Measurements from ENCODE around the gene KIF17. TPM values are rescaled to one million over a fixed set of nuclear protein-coding genes. Genes with fewer than 3 reads are reported as not detected.

Gene KIF17
- 23.4 and 24.5 TPM in 2 replicates for total RNA-seq

DNA sequence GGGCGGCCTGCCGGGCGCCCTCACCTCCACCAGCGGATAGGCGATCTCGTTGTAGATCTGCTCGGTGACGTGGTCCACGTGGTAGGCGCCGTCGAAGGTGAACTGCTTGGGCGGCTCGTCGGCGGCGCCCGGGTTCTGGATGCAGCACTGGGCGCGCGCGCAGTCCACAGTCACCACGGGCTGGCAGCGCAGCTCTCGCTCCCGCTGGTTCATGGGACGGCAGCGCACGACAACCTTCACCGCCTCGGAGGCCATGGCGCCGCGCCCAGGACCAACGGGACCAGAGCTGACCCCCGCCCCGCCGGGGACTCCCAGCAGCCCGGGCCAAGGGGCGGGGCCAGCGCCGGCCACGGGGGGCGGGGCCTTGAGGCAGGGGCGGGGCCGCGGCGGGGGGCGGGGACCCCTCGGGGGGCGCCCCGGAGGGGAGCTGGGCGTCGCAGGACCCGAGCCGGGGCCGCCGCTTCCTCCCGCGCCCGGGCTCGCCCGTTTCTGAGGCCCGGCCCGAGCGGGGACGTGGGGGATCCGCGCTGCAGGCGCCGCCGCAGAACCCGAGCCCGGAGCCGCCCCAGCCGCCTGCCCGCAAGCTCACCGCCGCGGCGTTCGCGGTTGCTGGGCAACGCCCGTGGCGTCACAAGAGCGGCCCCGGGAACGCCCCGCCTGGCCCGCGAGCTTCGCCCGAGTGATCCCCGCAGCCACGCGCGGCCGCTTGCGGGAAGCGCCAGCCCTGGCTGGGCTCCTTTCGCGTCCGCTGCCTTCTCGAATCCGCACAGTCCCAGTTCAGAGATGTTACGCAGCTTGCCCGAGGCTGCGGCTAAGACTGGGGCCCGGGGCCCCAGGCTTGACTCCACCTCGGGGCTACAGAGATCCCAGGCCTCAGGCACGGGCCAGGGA is at the start of gene KIF17:
TSS of gene KIF17 (minus strand) at position 556 of the 891 bp plus-strand sequence. CDS start at position 255, 301 bp downstream.

DNA sequence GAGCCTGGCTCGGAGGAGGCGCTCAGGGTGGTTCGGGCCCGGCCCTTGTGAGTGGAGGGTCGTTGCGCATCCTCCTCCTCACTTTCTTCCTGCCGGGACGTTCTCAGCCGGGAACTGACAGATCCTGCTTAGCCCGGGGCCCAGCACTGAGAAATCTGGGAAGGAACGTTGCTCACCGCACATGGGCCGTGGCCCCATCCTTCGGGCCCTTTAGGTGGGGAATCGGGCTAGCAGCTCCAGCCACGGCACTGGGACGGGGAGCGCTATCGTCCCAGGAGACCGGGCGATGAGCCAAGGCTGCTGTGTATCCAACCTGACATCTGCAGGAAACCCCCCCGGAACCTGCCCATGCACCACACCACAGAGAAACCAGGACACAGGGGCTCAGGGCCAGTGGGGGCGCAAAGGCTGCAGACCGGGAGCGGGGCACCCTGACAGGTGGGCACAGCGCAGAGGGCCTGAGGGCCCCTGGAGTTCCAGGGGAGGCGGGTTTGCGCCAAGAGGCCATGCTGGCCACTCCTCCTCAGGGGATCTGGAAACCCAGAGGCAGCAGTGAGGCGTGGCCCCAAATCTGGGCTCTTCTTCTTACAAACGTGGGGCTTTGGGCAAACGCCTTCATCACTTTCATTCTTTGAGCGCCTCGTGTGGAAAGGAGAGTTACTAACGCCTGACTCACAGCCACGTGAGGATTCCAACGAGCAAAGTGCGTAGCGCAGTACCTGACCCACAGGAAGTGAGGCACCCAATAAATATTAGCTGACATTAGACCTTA is 15.0 kb upstream of the KIF17 start, which contains the start of gene SH2D5:
TSS of gene SH2D5 (minus strand) at position 116 of the 772 bp plus-strand sequence. CDS start 4,659 bp downstream, outside the sequence.

DNA sequence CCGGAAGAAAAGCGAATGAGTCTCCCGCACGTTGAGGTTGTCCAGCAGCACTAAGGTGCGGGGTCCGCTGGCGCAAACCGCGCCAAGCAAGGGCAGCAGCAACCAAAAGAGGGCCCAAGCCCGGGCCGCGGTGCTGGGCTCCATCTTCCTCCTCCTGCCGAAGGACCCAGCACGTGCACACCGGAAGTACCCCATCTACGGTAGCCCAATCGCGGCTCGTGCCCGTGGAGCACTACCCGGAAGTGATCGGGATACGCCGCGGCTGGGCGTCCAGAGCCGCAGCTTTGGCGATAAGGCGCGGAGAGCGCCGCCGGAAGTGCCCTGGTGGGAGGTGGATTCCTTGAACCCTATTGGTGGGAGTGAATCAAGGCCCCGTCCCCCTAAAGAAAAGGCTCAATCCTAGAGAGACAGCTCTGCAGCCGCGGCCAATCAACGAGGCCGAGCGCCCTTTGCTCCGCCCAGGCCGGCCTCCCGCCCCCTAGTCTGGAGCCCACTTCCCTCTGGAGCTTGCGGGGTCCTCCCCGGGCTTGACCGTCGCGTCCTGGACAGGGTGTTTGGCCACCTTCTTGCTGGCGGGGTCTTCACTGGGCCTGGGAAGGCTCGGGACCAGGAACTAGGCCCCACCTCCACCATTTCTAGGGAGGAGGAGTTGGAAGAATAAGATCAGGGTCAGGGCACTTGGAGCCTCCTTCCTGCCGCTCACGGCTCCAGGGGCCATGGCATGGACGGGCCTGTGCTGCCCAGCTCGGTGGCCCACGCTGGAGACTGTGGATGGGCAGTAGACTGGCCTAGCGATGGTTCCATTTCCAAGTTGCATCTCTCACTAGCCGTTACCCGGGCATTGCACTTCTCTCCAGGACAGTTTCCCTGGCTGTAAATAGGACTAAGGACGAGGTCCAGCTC is 56.3 kb downstream of the KIF17 start, which contains the start of gene DDOST:
TSS of gene DDOST (minus strand) at position 163 of the 903 bp plus-strand sequence. CDS start at position 144, 19 bp downstream.

DNA sequence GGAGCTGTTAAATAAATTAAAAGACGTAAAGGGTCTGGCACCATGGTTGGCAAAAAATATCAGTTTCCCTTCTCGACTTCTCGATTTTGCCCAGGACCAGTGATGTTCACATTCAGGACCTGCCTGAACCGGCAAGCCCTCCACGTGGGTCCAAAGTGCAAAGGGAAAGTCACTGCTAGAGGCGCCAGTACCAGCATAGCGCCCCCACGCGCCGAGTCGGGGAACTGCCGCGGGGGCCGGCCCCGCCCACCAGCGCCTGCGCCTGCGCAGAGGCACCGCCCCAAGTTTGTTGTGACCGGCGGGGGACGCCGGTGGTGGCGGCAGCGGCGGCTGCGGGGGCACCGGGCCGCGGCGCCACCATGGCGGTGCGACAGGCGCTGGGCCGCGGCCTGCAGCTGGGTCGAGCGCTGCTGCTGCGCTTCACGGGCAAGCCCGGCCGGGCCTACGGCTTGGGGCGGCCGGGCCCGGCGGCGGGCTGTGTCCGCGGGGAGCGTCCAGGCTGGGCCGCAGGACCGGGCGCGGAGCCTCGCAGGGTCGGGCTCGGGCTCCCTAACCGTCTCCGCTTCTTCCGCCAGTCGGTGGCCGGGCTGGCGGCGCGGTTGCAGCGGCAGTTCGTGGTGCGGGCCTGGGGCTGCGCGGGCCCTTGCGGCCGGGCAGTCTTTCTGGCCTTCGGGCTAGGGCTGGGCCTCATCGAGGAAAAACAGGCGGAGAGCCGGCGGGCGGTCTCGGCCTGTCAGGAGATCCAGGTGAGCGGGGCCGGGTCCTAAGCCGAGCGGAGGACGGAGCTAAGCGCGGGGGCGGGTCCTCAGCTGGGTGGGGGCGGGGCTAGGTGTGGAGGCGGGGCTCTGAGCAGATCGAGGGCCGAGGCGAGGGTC is 84.4 kb downstream of the KIF17 start, which contains the start of gene PINK1:
TSS of gene PINK1 (plus strand) at position 269 of the 875 bp plus-strand sequence. CDS start at position 360, 91 bp downstream.

Other genes with a start within 250 kb of the KIF17 start
- gene CAMK2N1, start 231.8 kb downstream of the KIF17 start, total RNA-seq, result 0.33 and 0.60 TPM in 2 replicates
- gene MUL1, start 209.9 kb downstream of the KIF17 start, total RNA-seq, result 22.2 and 28.0 TPM in 2 replicates
- gene FAM43B, start 165.4 kb downstream of the KIF17 start, total RNA-seq, result not detected in 2 replicates
- 0.43 and 0.95 TPM in 2 replicates for gene CDA, start 128.9 kb downstream of the KIF17 start, total RNA-seq
- gene PINK1, start 84.5 kb downstream of the KIF17 start, total RNA-seq, result 79.5 and 96.4 TPM in 2 replicates
- 319 and 341 TPM in 2 replicates for gene DDOST, start 56.6 kb downstream of the KIF17 start, total RNA-seq
- 0.11 and 0.17 TPM in 2 replicates for gene SH2D5, start 14.7 kb upstream of the KIF17 start, total RNA-seq
- gene HP1BP3, start 69.3 kb upstream of the KIF17 start, total RNA-seq, result 218 and 251 TPM in 2 replicates

All from dermis lymphatic vessel endothelial cell (primary cell).